Measurements from ENCODE around the gene SH3BGRL2. TPM values are rescaled to one million over a fixed set of nuclear protein-coding genes. Genes with fewer than 3 reads are reported as not detected.

SH3BGRL2 gene
- total RNA-seq, 1 experiment from 2014 or later, result 3.8 TPM

DNA sequence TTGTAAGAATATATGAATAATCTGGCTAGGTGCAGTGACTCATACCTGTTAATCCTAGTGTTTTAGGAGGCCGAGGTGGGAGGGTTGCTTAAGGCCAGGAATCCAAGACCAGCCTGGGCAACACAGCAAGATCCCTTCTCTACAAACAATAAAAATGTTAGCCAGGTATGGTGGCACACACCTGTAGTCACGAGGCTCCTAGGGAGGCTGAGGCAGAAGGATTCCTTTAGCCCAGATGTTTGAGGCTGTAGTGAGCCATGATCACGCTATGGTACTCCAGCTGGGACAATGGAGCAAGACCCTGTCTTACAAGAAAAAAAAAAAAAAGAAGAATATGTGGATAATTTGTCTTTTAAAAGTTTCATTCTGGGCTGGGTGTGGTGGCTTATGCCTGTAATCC, 75.4 kb downstream of the SH3BGRL2 start:
- no peaks in the 10 kb centered on the region for H3K36me3 ChIP-seq (ENCODE audit: low read depth, low read length)
- POLR2A ChIA-PET (ENCODE audit: unreplicated experiment), result no interaction called here
- no peak overlapping the region for H3K27ac ChIP-seq (ENCODE audit: low read length)
- H3K9me2 ChIP-seq (replicated peaks; ENCODE audit: low read length), result no peaks in the 10 kb centered on the region
- intact Hi-C loops (cut with micrococcal nuclease), result no loop called here
- no peak overlapping the region for H3K4me2 ChIP-seq (ENCODE audit: low read length)
- no peaks in the 10 kb centered on the region for H3K9me3 ChIP-seq (ENCODE audit: low read length)
- ATAC-seq (no peak), DNase-seq (no peak)
- H2AFZ ChIP-seq (ENCODE audit: low read length), result no peak overlapping the region
- BruUV-seq (replicated peaks), result no TSS peak
- H3K9ac ChIP-seq (ENCODE audit: low read length), result no peak overlapping the region
- H3K4me3 ChIP-seq (ENCODE audit: low read length), result no peak overlapping the region
- TF ChIP-seq, protein P1, sequence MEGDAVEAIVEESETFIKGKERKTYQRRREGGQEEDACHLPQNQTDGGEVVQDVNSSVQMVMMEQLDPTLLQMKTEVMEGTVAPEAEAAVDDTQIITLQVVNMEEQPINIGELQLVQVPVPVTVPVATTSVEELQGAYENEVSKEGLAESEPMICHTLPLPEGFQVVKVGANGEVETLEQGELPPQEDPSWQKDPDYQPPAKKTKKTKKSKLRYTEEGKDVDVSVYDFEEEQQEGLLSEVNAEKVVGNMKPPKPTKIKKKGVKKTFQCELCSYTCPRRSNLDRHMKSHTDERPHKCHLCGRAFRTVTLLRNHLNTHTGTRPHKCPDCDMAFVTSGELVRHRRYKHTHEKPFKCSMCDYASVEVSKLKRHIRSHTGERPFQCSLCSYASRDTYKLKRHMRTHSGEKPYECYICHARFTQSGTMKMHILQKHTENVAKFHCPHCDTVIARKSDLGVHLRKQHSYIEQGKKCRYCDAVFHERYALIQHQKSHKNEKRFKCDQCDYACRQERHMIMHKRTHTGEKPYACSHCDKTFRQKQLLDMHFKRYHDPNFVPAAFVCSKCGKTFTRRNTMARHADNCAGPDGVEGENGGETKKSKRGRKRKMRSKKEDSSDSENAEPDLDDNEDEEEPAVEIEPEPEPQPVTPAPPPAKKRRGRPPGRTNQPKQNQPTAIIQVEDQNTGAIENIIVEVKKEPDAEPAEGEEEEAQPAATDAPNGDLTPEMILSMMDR (conservative IDR thresholded peaks at IDR 0.05; ENCODE audit: low read depth, low read length), result no peak
- no peak for TF ChIP-seq EZH2 (IDR thresholded peaks at IDR 0.05; ENCODE audit: low read length, unreplicated experiment)
- TF ChIP-seq EZH2phosphoT487 (IDR thresholded peaks at IDR 0.05; ENCODE audit: borderline replicate concordance, low read length), result no peak
- H3F3A ChIP-seq (ENCODE audit: low read length, unreplicated experiment), result no peaks in the 10 kb centered on the region
- no peaks in the 10 kb centered on the region for H3K27me3 ChIP-seq (ENCODE audit: low read length)
- no peaks in the 10 kb centered on the region for H3K79me2 ChIP-seq (ENCODE audit: low read length)
- H4K20me1 ChIP-seq (ENCODE audit: low read length), result no peaks in the 10 kb centered on the region
- CTCF ChIA-PET, result interaction anchor here (0.6 kb wide), 1 partner anchor 163 kb away, joined by 4 read pairs; no protein-coding TSS in a partner anchor
- H3K4me1 ChIP-seq (ENCODE audit: insufficient read depth, low read length), result no peaks in the 10 kb centered on the region

DNA sequence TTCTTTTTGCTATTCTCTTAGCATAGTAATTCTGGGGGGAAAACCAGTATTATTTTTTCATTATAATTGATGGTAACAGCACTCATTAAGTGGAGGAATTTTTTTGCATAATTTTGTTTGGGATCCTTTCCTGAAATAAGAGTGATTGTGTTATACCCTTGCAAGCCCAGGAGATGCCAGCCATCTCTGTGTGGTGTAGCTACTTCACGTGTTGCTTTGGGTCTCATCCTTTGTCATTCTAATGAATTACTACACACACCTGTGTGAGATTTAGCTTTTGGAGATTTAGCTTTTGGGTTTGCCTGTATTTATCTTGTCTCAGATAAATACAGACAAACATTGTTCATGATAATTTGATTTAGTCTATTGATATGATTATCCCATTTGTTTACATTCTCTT, 76.5 kb downstream of the SH3BGRL2 start:
- ChIA-PET CTCF (no interaction called here), POLR2A (ENCODE audit: unreplicated experiment) (no interaction called here)
- H3K4me2 ChIP-seq (ENCODE audit: low read length), result no peak overlapping the region
- no peaks in the 10 kb centered on the region for H4K20me1 ChIP-seq (ENCODE audit: low read length)
- no peak overlapping the region for H3K27ac ChIP-seq (ENCODE audit: low read length)
- H3K9me2 ChIP-seq (replicated peaks; ENCODE audit: low read length), result no peaks in the 10 kb centered on the region
- no peaks in the 10 kb centered on the region for H3K4me1 ChIP-seq (ENCODE audit: insufficient read depth, low read length)
- no peak overlapping the region for H3K9ac ChIP-seq (ENCODE audit: low read length)
- DNase-seq, result no peak
- no peaks in the 10 kb centered on the region for H3K36me3 ChIP-seq (ENCODE audit: low read depth, low read length)
- no TSS peak for BruUV-seq (replicated peaks)
- H3F3A ChIP-seq (ENCODE audit: low read length, unreplicated experiment), result no peaks in the 10 kb centered on the region
- intact Hi-C loops (cut with micrococcal nuclease), result no loop called here
- no peak overlapping the region for H3K4me3 ChIP-seq (ENCODE audit: low read length)
- no peak for ATAC-seq
- no peaks in the 10 kb centered on the region for H3K9me3 ChIP-seq (ENCODE audit: low read length)
- no peak for TF ChIP-seq EZH2phosphoT487 (IDR thresholded peaks at IDR 0.05; ENCODE audit: borderline replicate concordance, low read length)
- TF ChIP-seq, protein P1 (conservative IDR thresholded peaks at IDR 0.05; ENCODE audit: low read depth, low read length), result no peak
- TF ChIP-seq EZH2 (IDR thresholded peaks at IDR 0.05; ENCODE audit: low read length, unreplicated experiment), result no peak
- no peaks in the 10 kb centered on the region for H3K27me3 ChIP-seq (ENCODE audit: low read length)
- H2AFZ ChIP-seq (ENCODE audit: low read length), result no peak overlapping the region
- H3K79me2 ChIP-seq (ENCODE audit: low read length), result no peaks in the 10 kb centered on the region

- no peaks in the 10 kb centered on the region for H3K27me3 ChIP-seq (ENCODE audit: low read length)
- no peaks in the 10 kb centered on the region for H3K4me1 ChIP-seq (ENCODE audit: insufficient read depth, low read length)
- H2AFZ ChIP-seq (ENCODE audit: low read length), result no peak overlapping the region
- no peaks in the 10 kb centered on the region for H4K20me1 ChIP-seq (ENCODE audit: low read length)
- DNase-seq (no peak), ATAC-seq (no peak)
- H3K79me2 ChIP-seq (ENCODE audit: low read length), result no peaks in the 10 kb centered on the region
- ChIA-PET CTCF (no interaction called here), POLR2A (ENCODE audit: unreplicated experiment) (no interaction called here)
- no peaks in the 10 kb centered on the region for H3K9me2 ChIP-seq (replicated peaks; ENCODE audit: low read length)
- TF ChIP-seq EZH2 (IDR thresholded peaks at IDR 0.05; ENCODE audit: low read length, unreplicated experiment), result no peak
- TF ChIP-seq EZH2phosphoT487 (IDR thresholded peaks at IDR 0.05; ENCODE audit: borderline replicate concordance, low read length), result no peak
- TF ChIP-seq, protein P1 (conservative IDR thresholded peaks at IDR 0.05; ENCODE audit: low read depth, low read length), result no peak
- H3K36me3 ChIP-seq (ENCODE audit: low read depth, low read length), result no peaks in the 10 kb centered on the region
- intact Hi-C loops (cut with micrococcal nuclease), result no loop called here
- H3K9ac ChIP-seq (ENCODE audit: low read length), result no peak overlapping the region
- H3K4me3 ChIP-seq (ENCODE audit: low read length), result no peak overlapping the region
- H3F3A ChIP-seq (ENCODE audit: low read length, unreplicated experiment), result no peaks in the 10 kb centered on the region
- no peak overlapping the region for H3K4me2 ChIP-seq (ENCODE audit: low read length)
- H3K27ac ChIP-seq (ENCODE audit: low read length), result no peak overlapping the region
- BruUV-seq (replicated peaks), result no TSS peak
- no peaks in the 10 kb centered on the region for H3K9me3 ChIP-seq (ENCODE audit: low read length)
Measured at GRCh38 chr6:79708095-79708791, 77.1 kb downstream of the SH3BGRL2 start.

All from PC-3 (cell line).